Activated naive CD8-positive, alpha-beta T cell treated with anti-CD3 and anti-CD28 coated beads for 36 hours (primary cell): Measurements from ENCODE around the gene SSTR5. TPM values are rescaled to one million over a fixed set of nuclear protein-coding genes. Genes with fewer than 3 reads are reported as not detected.
"Not testable (repeated sequence)": the region's sequence is repeated elsewhere in the genome, so short reads cannot be mapped to it uniquely, and the experiment has no call there.

ENCODE experiments used
- DNase-seq: peaks from one replicate; pipeline ENCODE4 v3.0.0; 2021
- H3K27ac Mint-ChIP-seq: one replicate; pipeline ENCODE4 v1.8.0; 2022; ENCODE audit warnings: mild to moderate bottlenecking, moderate library complexity, mixed read lengths
- H3K27me3 Mint-ChIP-seq: one replicate; pipeline ENCODE4 v1.8.0; 2022; ENCODE audit warnings: mild to moderate bottlenecking, mixed read lengths
- H3K36me3 Mint-ChIP-seq: one replicate; pipeline ENCODE4 v1.8.0; 2021; ENCODE audit warnings: mild to moderate bottlenecking, mixed read lengths
- H3K4me1 Mint-ChIP-seq: one replicate; pipeline ENCODE4 v1.8.0; 2021; ENCODE audit warnings: mixed read lengths
- H3K4me3 Mint-ChIP-seq: one replicate; pipeline ENCODE4 v1.8.0; 2022; ENCODE audit warnings: mild to moderate bottlenecking, moderate library complexity, mixed read lengths
- H3K9me3 Mint-ChIP-seq: one replicate; pipeline ENCODE4 v1.8.0; 2022; ENCODE audit warnings: mixed read lengths
- total RNA-seq, 2 experiments: library from RNA; stranded (reverse); gene quantifications; one replicate each; pipeline ENCODE4 v1.2.3, GENCODE V29; 2021

SSTR5 gene
- total RNA-seq: not detected

GRCh38 chr16:1072526-1073261 is at the start of gene SSTR5:
Gene SSTR5 (plus strand): TSS chr16:1072747. CDS start chr16:1078869, 6,122 bp downstream.
- Mint-ChIP-seq H3K27ac (no peak within 1 kb of the TSS), H3K9me3 (peaks cover 2% of the 10 kb centered on the region), H3K27me3 (peaks cover 49% of the 10 kb centered on the region), H3K4me3 (no peak within 1 kb of the TSS), H3K4me1 (peaks cover under 1% of the 10 kb centered on the region), H3K36me3 (peaks cover 1% of the 10 kb centered on the region)
- DNase-seq: no peak

- DNase-seq: no peak
- H3K27ac Mint-ChIP-seq: no peak overlapping the region
Measured at GRCh38 chr16:1024138-1024537, 48.4 kb upstream of the SSTR5 start.

GRCh38 chr16:1025183-1025809 is 47.3 kb upstream of the SSTR5 start:
- H3K36me3 Mint-ChIP-seq, DNase-seq, H3K27ac Mint-ChIP-seq, H3K4me3 Mint-ChIP-seq, H3K4me1 Mint-ChIP-seq, H3K9me3 Mint-ChIP-seq: not testable (repeated sequence)
- H3K27me3 Mint-ChIP-seq: peaks cover 12% of the 10 kb centered on the region

More at GRCh38 chr16:1024138-1024537, 48.4 kb upstream of the SSTR5 start:
- no peak overlapping the region for H3K4me3 Mint-ChIP-seq
- H3K4me1 Mint-ChIP-seq: no peaks in the 10 kb centered on the region
- peaks cover 5% of the 10 kb centered on the region for H3K27me3 Mint-ChIP-seq
- no peaks in the 10 kb centered on the region for H3K9me3 Mint-ChIP-seq
- no peaks in the 10 kb centered on the region for H3K36me3 Mint-ChIP-seq

GRCh38 chr16:1026057-1026783 is 46.3 kb upstream of the SSTR5 start:
- no peaks in the 10 kb centered on the region for H3K36me3 Mint-ChIP-seq
- no peak overlapping the region for H3K27ac Mint-ChIP-seq
- peaks cover 12% of the 10 kb centered on the region for H3K27me3 Mint-ChIP-seq
- DNase-seq: no peak
- no peaks in the 10 kb centered on the region for H3K4me1 Mint-ChIP-seq
- no peaks in the 10 kb centered on the region for H3K9me3 Mint-ChIP-seq
- no peak overlapping the region for H3K4me3 Mint-ChIP-seq

- no peak for DNase-seq
- H3K9me3 Mint-ChIP-seq: no peaks in the 10 kb centered on the region
- no peak overlapping the region for H3K27ac Mint-ChIP-seq
- no peaks in the 10 kb centered on the region for H3K4me1 Mint-ChIP-seq
- H3K4me3 Mint-ChIP-seq: no peak overlapping the region
- H3K27me3 Mint-ChIP-seq: peaks cover 12% of the 10 kb centered on the region
- H3K36me3 Mint-ChIP-seq: no peaks in the 10 kb centered on the region
Measured at GRCh38 chr16:1026784-1027500, 45.6 kb upstream of the SSTR5 start.

GRCh38 chr16:1027501-1027815 is 45.1 kb upstream of the SSTR5 start:
- no peaks in the 10 kb centered on the region for H3K4me1 Mint-ChIP-seq
- no peak overlapping the region for H3K27ac Mint-ChIP-seq
- H3K9me3 Mint-ChIP-seq: no peaks in the 10 kb centered on the region
- no peaks in the 10 kb centered on the region for H3K36me3 Mint-ChIP-seq
- peaks cover 12% of the 10 kb centered on the region for H3K27me3 Mint-ChIP-seq
- no peak for DNase-seq
- H3K4me3 Mint-ChIP-seq: no peak overlapping the region

GRCh38 chr16:1028056-1028455 is 44.5 kb upstream of the SSTR5 start:
- H3K27ac Mint-ChIP-seq: no peak overlapping the region
- no peak for DNase-seq
- H3K4me1 Mint-ChIP-seq: no peaks in the 10 kb centered on the region
- H3K4me3 Mint-ChIP-seq: no peak overlapping the region
- H3K36me3 Mint-ChIP-seq: no peaks in the 10 kb centered on the region
- H3K27me3 Mint-ChIP-seq: peaks cover 12% of the 10 kb centered on the region
- no peaks in the 10 kb centered on the region for H3K9me3 Mint-ChIP-seq

GRCh38 chr16:1028524-1029258 is 43.9 kb upstream of the SSTR5 start:
- H3K36me3 Mint-ChIP-seq: no peaks in the 10 kb centered on the region
- no peak overlapping the region for H3K4me3 Mint-ChIP-seq
- no peak overlapping the region for H3K27ac Mint-ChIP-seq
- DNase-seq: no peak
- H3K27me3 Mint-ChIP-seq: peaks cover 12% of the 10 kb centered on the region
- no peaks in the 10 kb centered on the region for H3K4me1 Mint-ChIP-seq
- no peaks in the 10 kb centered on the region for H3K9me3 Mint-ChIP-seq

- Mint-ChIP-seq H3K27ac (no peak overlapping the region), H3K27me3 (peaks cover 12% of the 10 kb centered on the region), H3K4me3 (no peak overlapping the region), H3K36me3 (no peaks in the 10 kb centered on the region), H3K9me3 (no peaks in the 10 kb centered on the region), H3K4me1 (no peaks in the 10 kb centered on the region)
- DNase-seq: no peak
Measured at GRCh38 chr16:1029259-1029545, 43.3 kb upstream of the SSTR5 start.

- no peak for DNase-seq
- Mint-ChIP-seq H3K9me3 (no peaks in the 10 kb centered on the region), H3K4me3 (no peak overlapping the region), H3K27me3 (peaks cover 12% of the 10 kb centered on the region), H3K27ac (no peak overlapping the region), H3K36me3 (no peaks in the 10 kb centered on the region), H3K4me1 (no peaks in the 10 kb centered on the region)
Measured at GRCh38 chr16:1030473-1030901, 42.1 kb upstream of the SSTR5 start.

- Mint-ChIP-seq H3K27ac (no peak overlapping the region), H3K9me3 (no peaks in the 10 kb centered on the region), H3K4me1 (no peaks in the 10 kb centered on the region), H3K4me3 (no peak overlapping the region), H3K27me3 (peaks cover 12% of the 10 kb centered on the region), H3K36me3 (no peaks in the 10 kb centered on the region)
- DNase-seq: no peak
Measured at GRCh38 chr16:1031666-1032065, 40.9 kb upstream of the SSTR5 start.

- no peak for DNase-seq
- Mint-ChIP-seq H3K4me1 (no peaks in the 10 kb centered on the region), H3K9me3 (no peaks in the 10 kb centered on the region), H3K4me3 (no peak overlapping the region), H3K27me3 (peaks cover 12% of the 10 kb centered on the region), H3K27ac (no peak overlapping the region), H3K36me3 (no peaks in the 10 kb centered on the region)
Measured at GRCh38 chr16:1032607-1033006, 39.9 kb upstream of the SSTR5 start.

- H3K4me1 Mint-ChIP-seq: no peaks in the 10 kb centered on the region
- H3K27me3 Mint-ChIP-seq: peaks cover 10% of the 10 kb centered on the region
Measured at GRCh38 chr16:1033128-1033679, 39.3 kb upstream of the SSTR5 start.

GRCh38 chr16:1034230-1035065 is 38.1 kb upstream of the SSTR5 start:
- Mint-ChIP-seq H3K4me1 (no peaks in the 10 kb centered on the region), H3K27me3 (peaks cover 5% of the 10 kb centered on the region), H3K36me3 (no peaks in the 10 kb centered on the region), H3K4me3 (no peak overlapping the region), H3K27ac (no peak overlapping the region), H3K9me3 (no peaks in the 10 kb centered on the region)
- DNase-seq: no peak

More at GRCh38 chr16:1033128-1033679, 39.3 kb upstream of the SSTR5 start:
- no peak for DNase-seq
- no peak overlapping the region for H3K27ac Mint-ChIP-seq
- H3K9me3 Mint-ChIP-seq: no peaks in the 10 kb centered on the region
- no peaks in the 10 kb centered on the region for H3K36me3 Mint-ChIP-seq
- no peak overlapping the region for H3K4me3 Mint-ChIP-seq
